PC-3 (cell line): ENCODE results near the gene CCDC192. TPM values are rescaled to one million over a fixed set of nuclear protein-coding genes. Genes with fewer than 3 reads are reported as not detected.

Experiments
- ATAC-seq: fragments of 200-7000 bp; cut with Tn5 transposase; 2 replicates; pipeline ENCODE4 v1.9.1; 2020; ENCODE audit warnings: mild to moderate bottlenecking, moderate library complexity
- BruUV-seq: library from RNA; stranded (reverse); fragments of 400-500 nt; replicated peaks from 2 replicates; lab custom pipeline; 2021; lab: Mats Ljungman, UMichigan
- CTCF ChIA-PET: fragments of 300-600 bp; sonication (Branson Sonifier 250); formaldehyde crosslinking; loops from one replicate; lab custom pipeline; 2022; ENCODE audit warnings: antibody characterized with exemption; lab: Charles Lee
- POLR2A ChIA-PET: fragments of 300-600 bp; sonication (Branson Sonifier 250); formaldehyde crosslinking; loops from one replicate; lab custom pipeline; 2022; ENCODE audit warnings: antibody characterized with exemption; ENCODE audit not compliant: unreplicated experiment; lab: Charles Lee
- DNase-seq: peaks from one replicate; pipeline ENCODE4 v3.0.0-alpha.2; 2015
- H2AFZ ChIP-seq: fragments of 300-600 bp; sonication (generic); 2 replicates; pipeline ENCODE4 v1.6.0; 2016; ENCODE audit warnings: antibody characterized with exemption, low read length
- H3F3A ChIP-seq: fragments of 300-600 bp; sonication (generic); one replicate; pipeline ENCODE4 v1.6.0; 2017; ENCODE audit warnings: antibody characterized with exemption, low read length, control low read depth, mild to moderate bottlenecking; ENCODE audit not compliant: unreplicated experiment
- H3K27ac ChIP-seq: fragments of 300-600 bp; sonication (generic); 2 replicates; pipeline ENCODE4 v1.5.1; 2016; ENCODE audit warnings: mild to moderate bottlenecking, low read length
- H3K27me3 ChIP-seq: fragments of 300-600 bp; sonication (generic); 2 replicates; pipeline ENCODE4 v1.6.1; 2016; ENCODE audit warnings: low read length, mixed read lengths
- H3K36me3 ChIP-seq: fragments of 300-600 bp; sonication (generic); 2 replicates; pipeline ENCODE4 v1.6.1; 2016; ENCODE audit warnings: low read depth, mixed run types, low read length, mixed read lengths
- H3K4me1 ChIP-seq: fragments of 300-600 bp; sonication (generic); 2 replicates; pipeline ENCODE4 v1.5.1; 2016; ENCODE audit warnings: low read length; ENCODE audit not compliant: insufficient read depth
- H3K4me2 ChIP-seq: fragments of 300-600 bp; sonication (generic); 2 replicates; pipeline ENCODE4 v1.6.0; 2016; ENCODE audit warnings: low read length
- H3K4me3 ChIP-seq: fragments of 300-600 bp; sonication (generic); 2 replicates; pipeline ENCODE4 v1.5.1; 2016; ENCODE audit warnings: mild to moderate bottlenecking, low read length, mixed read lengths
- H3K79me2 ChIP-seq: fragments of 300-600 bp; sonication (generic); 2 replicates; pipeline ENCODE4 v1.6.1; 2017; ENCODE audit warnings: low read length, mixed read lengths
- H3K9ac ChIP-seq: fragments of 300-600 bp; sonication (generic); 2 replicates; pipeline ENCODE4 v1.6.0; 2016; ENCODE audit warnings: mild to moderate bottlenecking, low read length
- H3K9me2 ChIP-seq: fragments of 300-600 bp; sonication (generic); replicated peaks from 2 replicates; pipeline ENCODE4 v1.6.1; 2016; ENCODE audit warnings: mixed run types, low read length, mixed read lengths
- H3K9me3 ChIP-seq: fragments of 300-600 bp; sonication (generic); 2 replicates; pipeline ENCODE4 v1.6.1; 2016; ENCODE audit warnings: low read length, mixed read lengths
- H4K20me1 ChIP-seq: fragments of 300-600 bp; sonication (generic); 2 replicates; pipeline ENCODE4 v1.6.1; 2016; ENCODE audit warnings: low read length, mixed read lengths
- CTCF ChIP-seq: fragments of 300-600 bp; sonication (generic); conservative IDR thresholded peaks from 2 replicates; pipeline ENCODE4 v1.5.1; 2017; ENCODE audit warnings: antibody characterized with exemption, low read depth, mild to moderate bottlenecking, low read length
- EZH2 ChIP-seq: fragments of 300-600 bp; sonication (generic); IDR thresholded peaks from one replicate; pipeline ENCODE4 v1.6.1; 2017; ENCODE audit warnings: antibody characterized with exemption, mild to moderate bottlenecking, low read length; ENCODE audit not compliant: unreplicated experiment
- EZH2phosphoT487 ChIP-seq: fragments of 300-600 bp; sonication (generic); IDR thresholded peaks from 2 replicates; pipeline ENCODE4 v1.6.1; 2018; ENCODE audit warnings: mild to moderate bottlenecking, antibody characterized with exemption, low read length, borderline replicate concordance
- intact Hi-C: fragments of 100-400 bp; cut with micrococcal nuclease; formaldehyde crosslinking; loops from 2 replicates; pipeline ENCODE4 v1.9.0; 2023
- total RNA-seq: library from RNA; depleted of rRNA; stranded (reverse); fragments of >200 nt; gene quantifications from 2 replicates; pipeline ENCODE4 v1.2.3, GENCODE V29; 2014

Gene CCDC192
- total RNA-seq, 1 experiment from 2014 or later: not detected

DNA sequence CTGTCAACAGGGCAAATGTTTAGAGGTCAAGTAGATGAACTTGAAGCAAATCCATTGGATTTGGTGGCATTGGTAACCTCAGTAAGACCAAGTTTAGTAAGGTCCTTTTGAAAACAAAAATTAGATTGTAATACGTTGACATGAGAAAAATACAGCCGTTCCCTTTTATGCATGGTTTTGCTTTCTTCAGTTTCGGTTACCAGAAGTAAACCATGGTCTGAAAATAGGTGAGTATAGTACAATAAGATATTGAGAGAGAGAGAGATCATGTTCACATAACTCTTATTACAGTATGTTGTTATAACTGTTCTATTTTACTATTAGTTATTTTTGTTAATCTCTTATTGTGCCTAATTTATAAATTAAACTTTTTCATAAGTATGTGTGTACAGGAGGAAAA is 223.8 kb downstream of the CCDC192 start:
- H3K9me2 ChIP-seq: no peaks in the 10 kb centered on the region
- H3K36me3 ChIP-seq: no peaks in the 10 kb centered on the region
- DNase-seq: no peak
- no peaks in the 10 kb centered on the region for H3K27me3 ChIP-seq
- no peak overlapping the region for H3K4me3 ChIP-seq
- H3K4me2 ChIP-seq: no peak overlapping the region
- intact Hi-C loops: no loop called here
- ChIA-PET CTCF (interaction anchor here (0.6 kb wide), 1 partner anchor 55 kb away, joined by 3 read pairs; no protein-coding TSS in a partner anchor), POLR2A (interaction anchor here (0.6 kb wide), 1 partner anchor 237 kb away, joined by 4 read pairs; no protein-coding TSS in a partner anchor)
- H3F3A ChIP-seq: no peaks in the 10 kb centered on the region
- no peak overlapping the region for H3K9ac ChIP-seq
- no peaks in the 10 kb centered on the region for H3K79me2 ChIP-seq
- no peak for ATAC-seq
- H2AFZ ChIP-seq: no peak overlapping the region
- H4K20me1 ChIP-seq: no peaks in the 10 kb centered on the region
- no peaks in the 10 kb centered on the region for H3K9me3 ChIP-seq
- H3K4me1 ChIP-seq: peaks cover 29% of the 10 kb centered on the region
- H3K27ac ChIP-seq: no peak overlapping the region
- no TSS peak for BruUV-seq
- no peak for TF ChIP-seq CTCF
- no peak for TF ChIP-seq EZH2
- no peak for TF ChIP-seq EZH2phosphoT487

DNA sequence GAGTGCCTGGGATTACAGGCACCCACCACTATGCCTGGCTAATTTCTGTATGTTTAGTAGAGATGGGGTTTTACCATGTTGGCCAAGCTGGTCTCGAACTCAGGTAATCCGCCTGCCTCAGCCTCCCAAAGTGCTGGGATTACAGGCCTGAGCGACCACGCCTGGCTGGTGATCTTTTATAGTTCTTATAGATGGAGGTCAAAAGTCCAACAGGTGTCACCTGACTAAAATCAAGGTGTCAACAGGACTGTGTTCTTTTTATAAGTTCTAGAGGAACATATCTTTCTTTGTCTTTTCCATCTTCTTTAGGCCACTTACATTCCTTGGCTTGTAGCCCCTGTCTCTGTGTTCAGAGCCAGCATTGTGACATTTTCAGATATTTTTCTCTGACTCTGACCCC is 224.9 kb downstream of the CCDC192 start:
- intact Hi-C loops: no loop called here
- Histone ChIP-seq H3K4me3 (no peak overlapping the region), H3K27me3 (no peaks in the 10 kb centered on the region), H3K9ac (no peak overlapping the region), H3K4me1 (peaks cover 29% of the 10 kb centered on the region), H2AFZ (no peak overlapping the region), H4K20me1 (no peaks in the 10 kb centered on the region), H3F3A (no peaks in the 10 kb centered on the region), H3K4me2 (no peak overlapping the region), H3K79me2 (no peaks in the 10 kb centered on the region), H3K27ac (no peak overlapping the region), H3K9me3 (no peaks in the 10 kb centered on the region), H3K9me2 (no peaks in the 10 kb centered on the region), H3K36me3 (no peaks in the 10 kb centered on the region)
- POLR2A ChIA-PET: no interaction called here
- CTCF ChIA-PET: interaction anchor here (0.6 kb wide), 1 partner anchor 153 kb away, joined by 3 read pairs; no protein-coding TSS in a partner anchor
- no TSS peak for BruUV-seq
- TF ChIP-seq EZH2phosphoT487: no peak
- no peak for TF ChIP-seq EZH2
- no peak for TF ChIP-seq CTCF
- no peak for ATAC-seq
- no peak for DNase-seq

GRCh38 chr5:127930311-127930710 is 227.1 kb downstream of the CCDC192 start:
- CTCF ChIA-PET: no interaction called here
- H3K27ac ChIP-seq: no peak overlapping the region
- no TSS peak for BruUV-seq
- no peaks in the 10 kb centered on the region for H3K36me3 ChIP-seq
- no peak overlapping the region for H3K4me2 ChIP-seq
- no peak overlapping the region for H2AFZ ChIP-seq
- TF ChIP-seq EZH2: no peak
- no peak for TF ChIP-seq EZH2phosphoT487
- no peak for TF ChIP-seq CTCF
- no peaks in the 10 kb centered on the region for H4K20me1 ChIP-seq
- H3K27me3 ChIP-seq: no peaks in the 10 kb centered on the region
- intact Hi-C loops: no loop called here
- H3K4me3 ChIP-seq: no peak overlapping the region
- H3K4me1 ChIP-seq: peaks cover 33% of the 10 kb centered on the region
- H3K9me3 ChIP-seq: no peaks in the 10 kb centered on the region
- H3K79me2 ChIP-seq: no peaks in the 10 kb centered on the region
- H3F3A ChIP-seq: no peaks in the 10 kb centered on the region
- DNase-seq (peak; percentile 69), ATAC-seq (no peak)
- H3K9me2 ChIP-seq: no peaks in the 10 kb centered on the region
- H3K9ac ChIP-seq: no peak overlapping the region
- POLR2A ChIA-PET: no interaction called here
